NB4 (cell line): Measurements from ENCODE around the gene LRMDA.

Source experiments
- MYC ChIP-seq: IDR thresholded peaks from 2 replicates; pipeline ENCODE4 v1.6.1; 2011; ENCODE audit warnings: low read depth, low read length
- POLR2A ChIP-seq: IDR thresholded peaks from 2 replicates; pipeline ENCODE4 v1.6.1; 2011; ENCODE audit warnings: mild to moderate bottlenecking; ENCODE audit not compliant: insufficient read length; ENCODE audit errors: extremely low read depth
- TF ChIP-seq, protein P1 (sequence below): IDR thresholded peaks from one replicate; pipeline ENCODE4 v1.5.1; 2012; ENCODE audit warnings: low read depth, low read length
- TF ChIP-seq, protein P2 (sequence below): IDR thresholded peaks from 2 replicates; pipeline ENCODE4 v1.6.1; 2011; ENCODE audit warnings: low read depth, low read length

DNA sequence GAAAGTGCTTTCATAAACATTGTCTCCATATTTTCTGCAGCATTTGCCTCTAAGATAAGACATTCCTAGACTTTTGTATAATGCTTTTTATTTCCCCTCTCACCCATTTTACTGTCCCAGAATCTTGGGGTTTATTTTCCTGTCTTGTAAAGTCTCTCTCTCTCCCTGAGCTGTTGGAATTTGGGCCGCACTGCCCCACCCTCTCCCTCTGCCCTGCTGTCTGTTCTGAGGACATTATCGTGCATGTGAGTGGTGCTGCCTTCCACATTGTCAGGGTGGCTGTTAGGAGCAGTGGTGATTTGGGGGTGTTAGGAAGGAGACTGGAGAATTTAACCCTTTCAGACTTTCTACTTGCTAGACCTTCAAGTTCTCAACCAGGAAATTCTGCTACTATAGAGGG lies 16.7 kb downstream of the LRMDA start:
- TF ChIP-seq, protein P1, sequence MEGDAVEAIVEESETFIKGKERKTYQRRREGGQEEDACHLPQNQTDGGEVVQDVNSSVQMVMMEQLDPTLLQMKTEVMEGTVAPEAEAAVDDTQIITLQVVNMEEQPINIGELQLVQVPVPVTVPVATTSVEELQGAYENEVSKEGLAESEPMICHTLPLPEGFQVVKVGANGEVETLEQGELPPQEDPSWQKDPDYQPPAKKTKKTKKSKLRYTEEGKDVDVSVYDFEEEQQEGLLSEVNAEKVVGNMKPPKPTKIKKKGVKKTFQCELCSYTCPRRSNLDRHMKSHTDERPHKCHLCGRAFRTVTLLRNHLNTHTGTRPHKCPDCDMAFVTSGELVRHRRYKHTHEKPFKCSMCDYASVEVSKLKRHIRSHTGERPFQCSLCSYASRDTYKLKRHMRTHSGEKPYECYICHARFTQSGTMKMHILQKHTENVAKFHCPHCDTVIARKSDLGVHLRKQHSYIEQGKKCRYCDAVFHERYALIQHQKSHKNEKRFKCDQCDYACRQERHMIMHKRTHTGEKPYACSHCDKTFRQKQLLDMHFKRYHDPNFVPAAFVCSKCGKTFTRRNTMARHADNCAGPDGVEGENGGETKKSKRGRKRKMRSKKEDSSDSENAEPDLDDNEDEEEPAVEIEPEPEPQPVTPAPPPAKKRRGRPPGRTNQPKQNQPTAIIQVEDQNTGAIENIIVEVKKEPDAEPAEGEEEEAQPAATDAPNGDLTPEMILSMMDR: no peak
- no peak for TF ChIP-seq MYC
- no peak for TF ChIP-seq POLR2A
- TF ChIP-seq, protein P2, sequence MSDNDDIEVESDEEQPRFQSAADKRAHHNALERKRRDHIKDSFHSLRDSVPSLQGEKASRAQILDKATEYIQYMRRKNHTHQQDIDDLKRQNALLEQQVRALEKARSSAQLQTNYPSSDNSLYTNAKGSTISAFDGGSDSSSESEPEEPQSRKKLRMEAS: no peak
